ENCODE data around the gene NAT8L. TPM values are rescaled to one million over a fixed set of nuclear protein-coding genes. Genes with fewer than 3 reads are reported as not detected.

Gene NAT8L
- total and polyA plus RNA-seq, 2 of the 13 experiments (the other 11 are each of a cell fraction or from before 2014, with no cell fraction given): 2.2 to 3.3 TPM

DNA sequence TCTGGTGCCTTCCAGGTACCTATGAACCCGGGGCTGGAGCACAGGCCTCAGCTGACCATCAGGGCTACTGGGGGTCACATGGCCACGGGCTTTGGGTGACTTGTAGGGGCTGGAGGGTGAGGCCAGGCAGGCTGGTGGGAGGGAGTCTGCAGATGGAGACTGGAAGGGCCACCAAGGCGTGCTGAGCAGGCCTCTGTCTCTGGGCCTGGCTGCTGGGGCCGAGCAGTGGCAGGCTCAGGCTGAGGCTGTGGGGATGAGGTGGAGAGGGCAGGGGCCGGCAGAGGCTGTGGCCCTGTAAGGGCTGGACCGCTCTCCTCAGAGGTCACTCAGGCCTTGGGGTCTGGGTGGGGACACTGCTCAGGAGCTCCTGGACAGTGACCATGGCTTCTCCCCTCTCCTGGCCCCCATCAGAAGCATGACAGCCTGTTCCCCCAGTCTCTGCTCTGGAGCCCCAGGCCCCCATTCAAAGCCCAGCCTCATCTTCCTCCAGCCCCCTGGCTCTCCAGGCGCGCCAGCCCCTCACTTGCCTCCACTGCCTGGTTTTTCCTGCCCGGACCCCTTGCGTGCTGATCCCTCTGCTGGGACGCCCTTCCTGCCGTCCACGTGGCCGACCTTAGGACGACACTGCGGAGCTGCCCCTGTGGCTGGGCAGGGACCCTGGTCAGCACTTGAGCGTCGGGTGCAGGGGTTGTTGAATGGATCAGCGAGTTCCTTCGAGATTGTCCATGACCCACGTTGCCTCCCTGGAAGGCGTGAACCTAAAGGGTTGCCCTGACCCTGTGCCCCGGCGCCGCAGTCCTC is 11.1 kb upstream of the NAT8L start:
- no peaks in the 10 kb centered on the region for H3K79me2 ChIP-seq (ENCODE audit: insufficient read depth, low read length)
- peaks cover 1 to 21% of the 10 kb centered on the region in 2 experiments; a peak in 3 of 5 replicates for H3K27me3 ChIP-seq (ENCODE audit: control insufficient read depth in 1 of 2, insufficient read depth in 2 of 2, low read length in 2 of 2)
- ChIA-PET CTCF (ENCODE audit: low intra/inter-chr PET ratio, low total read pairs) (no interaction called here), POLR2A (no interaction called here)
- no peaks in the 10 kb centered on the region for H3K36me3 ChIP-seq (replicated peaks in 1 of 2; ENCODE audit: control insufficient read depth in 1 of 2, insufficient read depth in 2 of 2, low read length in 2 of 2)
- in situ Hi-C loops (cut with HindIII; ENCODE audit: extremely low pct_ligation_motif_present, low pct_unique_long_range_greater_than_20kb) (no loop called here), intact Hi-C loops (cut with micrococcal nuclease; ENCODE audit: unreplicated experiment) (no loop called here)
- H3K4me3 ChIP-seq (replicated peaks in 1 of 3; ENCODE audit: insufficient read depth in 1 of 3, low read depth in 2 of 3, low read length in 3 of 3): no peak overlapping the region
- 56% methylated on average over 16 of the region's 25 CpGs for WGBS (ENCODE audit: low lambda C conversion rate)
- FAIRE-seq (no peak), ATAC-seq (peak; percentile 14), DNase-seq (ENCODE audit: low spot score) (no peak)
- TF ChIP-seq MTF1 (CRISPR knock-in tag; IDR thresholded peaks at IDR 0.05) (no peak), ZNF501 (CRISPR knock-in tag; IDR thresholded peaks at IDR 0.05) (no peak), TFDP1 (CRISPR knock-in tag; IDR thresholded peaks at IDR 0.05; ENCODE audit: borderline replicate concordance) (no peak)
- TF ChIP-seq, protein P1, sequence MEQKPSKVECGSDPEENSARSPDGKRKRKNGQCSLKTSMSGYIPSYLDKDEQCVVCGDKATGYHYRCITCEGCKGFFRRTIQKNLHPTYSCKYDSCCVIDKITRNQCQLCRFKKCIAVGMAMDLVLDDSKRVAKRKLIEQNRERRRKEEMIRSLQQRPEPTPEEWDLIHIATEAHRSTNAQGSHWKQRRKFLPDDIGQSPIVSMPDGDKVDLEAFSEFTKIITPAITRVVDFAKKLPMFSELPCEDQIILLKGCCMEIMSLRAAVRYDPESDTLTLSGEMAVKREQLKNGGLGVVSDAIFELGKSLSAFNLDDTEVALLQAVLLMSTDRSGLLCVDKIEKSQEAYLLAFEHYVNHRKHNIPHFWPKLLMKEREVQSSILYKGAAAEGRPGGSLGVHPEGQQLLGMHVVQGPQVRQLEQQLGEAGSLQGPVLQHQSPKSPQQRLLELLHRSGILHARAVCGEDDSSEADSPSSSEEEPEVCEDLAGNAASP (CRISPR knock-in tag; IDR thresholded peaks at IDR 0.05; ENCODE audit: borderline replicate concordance): no peak
- TF ChIP-seq, protein P2, sequence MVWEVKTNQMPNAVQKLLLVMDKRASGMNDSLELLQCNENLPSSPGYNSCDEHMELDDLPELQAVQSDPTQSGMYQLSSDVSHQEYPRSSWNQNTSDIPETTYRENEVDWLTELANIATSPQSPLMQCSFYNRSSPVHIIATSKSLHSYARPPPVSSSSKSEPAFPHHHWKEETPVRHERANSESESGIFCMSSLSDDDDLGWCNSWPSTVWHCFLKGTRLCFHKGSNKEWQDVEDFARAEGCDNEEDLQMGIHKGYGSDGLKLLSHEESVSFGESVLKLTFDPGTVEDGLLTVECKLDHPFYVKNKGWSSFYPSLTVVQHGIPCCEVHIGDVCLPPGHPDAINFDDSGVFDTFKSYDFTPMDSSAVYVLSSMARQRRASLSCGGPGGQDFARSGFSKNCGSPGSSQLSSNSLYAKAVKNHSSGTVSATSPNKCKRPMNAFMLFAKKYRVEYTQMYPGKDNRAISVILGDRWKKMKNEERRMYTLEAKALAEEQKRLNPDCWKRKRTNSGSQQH (CRISPR knock-in tag; IDR thresholded peaks at IDR 0.05; ENCODE audit: low read depth): no peak
- TF ChIP-seq, protein P3, sequence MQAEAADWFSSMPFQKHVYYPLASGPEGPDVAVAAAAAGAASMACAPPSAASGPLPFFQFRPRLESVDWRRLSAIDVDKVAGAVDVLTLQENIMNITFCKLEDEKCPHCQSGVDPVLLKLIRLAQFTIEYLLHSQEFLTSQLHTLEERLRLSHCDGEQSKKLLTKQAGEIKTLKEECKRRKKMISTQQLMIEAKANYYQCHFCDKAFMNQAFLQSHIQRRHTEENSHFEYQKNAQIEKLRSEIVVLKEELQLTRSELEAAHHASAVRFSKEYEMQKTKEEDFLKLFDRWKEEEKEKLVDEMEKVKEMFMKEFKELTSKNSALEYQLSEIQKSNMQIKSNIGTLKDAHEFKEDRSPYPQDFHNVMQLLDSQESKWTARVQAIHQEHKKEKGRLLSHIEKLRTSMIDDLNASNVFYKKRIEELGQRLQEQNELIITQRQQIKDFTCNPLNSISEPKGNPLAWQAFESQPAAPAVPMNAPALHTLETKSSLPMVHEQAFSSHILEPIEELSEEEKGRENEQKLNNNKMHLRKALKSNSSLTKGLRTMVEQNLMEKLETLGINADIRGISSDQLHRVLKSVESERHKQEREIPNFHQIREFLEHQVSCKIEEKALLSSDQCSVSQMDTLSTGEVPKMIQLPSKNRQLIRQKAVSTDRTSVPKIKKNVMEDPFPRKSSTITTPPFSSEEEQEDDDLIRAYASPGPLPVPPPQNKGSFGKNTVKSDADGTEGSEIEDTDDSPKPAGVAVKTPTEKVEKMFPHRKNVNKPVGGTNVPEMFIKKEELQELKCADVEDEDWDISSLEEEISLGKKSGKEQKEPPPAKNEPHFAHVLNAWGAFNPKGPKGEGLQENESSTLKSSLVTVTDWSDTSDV (CRISPR knock-in tag; IDR thresholded peaks at IDR 0.05): no peak
- no peak overlapping the region for H3K4me2 ChIP-seq (ENCODE audit: low read depth, low read length)
- H4K20me1 ChIP-seq (ENCODE audit: insufficient read depth, low read length): no peaks in the 10 kb centered on the region
- H3K4me1 ChIP-seq (ENCODE audit: insufficient read depth, low read length): no peaks in the 10 kb centered on the region
- no peak overlapping the region for H2AFZ ChIP-seq (ENCODE audit: low read length)
- no TSS peak for BruUV-seq (replicated peaks)
- no peaks in the 10 kb centered on the region for H3K9me3 ChIP-seq (ENCODE audit: low read length)
- no peak overlapping the region for H3K27ac ChIP-seq (ENCODE audit: extremely low read length, insufficient read depth, low read length)
- no peak overlapping the region for H3K9ac ChIP-seq (ENCODE audit: insufficient read depth, low read depth, low read length)
